Stimulated activated CD4-positive, alpha-beta T cell treated with anti-CD3 and anti-CD28 coated beads, Interleukin-12 subunit alpha, Interleukin-12 subunit beta, amount 100 ng/mL, for 24 hours (primary cell): ENCODE data around the gene FOXL2NB.

Experiments used
- DNase-seq, 2 experiments: peaks; one replicate each; pipeline ENCODE4 v3.0.0-alpha.2; 2020; ENCODE audit warnings: low read depth in 2 of 2

The FOXL2NB gene

DNA sequence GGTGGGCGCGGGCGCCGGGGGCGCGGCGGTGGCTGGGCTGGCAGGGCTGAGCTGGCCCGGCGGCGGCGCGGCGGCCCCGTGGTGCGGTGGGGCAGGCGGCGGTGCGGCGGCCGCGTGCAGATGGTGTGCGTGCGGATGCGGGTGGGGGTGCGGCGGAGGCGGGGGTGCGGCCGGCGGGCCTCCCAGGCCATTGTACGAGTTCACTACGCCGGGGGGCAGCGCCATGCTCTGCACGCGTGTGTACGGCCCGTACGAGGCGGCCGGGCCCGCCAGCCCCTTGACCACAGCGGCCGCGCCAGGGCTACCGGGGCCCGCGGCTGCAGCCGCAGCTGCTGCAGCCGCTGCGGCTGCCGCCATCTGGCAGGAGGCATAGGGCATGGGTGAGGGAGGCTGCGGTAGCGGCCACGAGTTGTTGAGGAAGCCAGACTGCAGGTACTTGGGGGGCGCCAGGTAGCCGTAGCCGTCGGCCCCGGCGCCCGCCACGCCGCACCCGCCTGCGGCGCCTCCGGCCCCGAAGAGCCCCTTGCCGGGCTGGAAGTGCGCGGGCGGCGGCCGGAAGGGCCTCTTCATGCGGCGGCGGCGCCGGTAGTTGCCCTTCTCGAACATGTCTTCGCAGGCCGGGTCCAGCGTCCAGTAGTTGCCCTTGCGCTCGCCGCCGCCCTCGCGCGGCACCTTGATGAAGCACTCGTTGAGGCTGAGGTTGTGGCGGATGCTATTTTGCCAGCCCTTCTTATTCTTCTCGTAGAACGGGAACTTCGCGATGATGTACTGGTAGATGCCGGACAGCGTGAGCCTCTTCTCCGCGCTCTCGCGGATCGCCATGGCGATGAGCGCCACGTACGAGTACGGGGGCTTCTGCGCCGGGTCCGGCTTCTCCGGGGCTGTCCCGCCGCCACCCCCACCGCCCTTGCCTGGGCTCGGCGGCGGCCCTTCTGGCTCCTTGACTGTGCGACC, 1.0 kb upstream of the FOXL2NB start:
- no peak for DNase-seq

DNA sequence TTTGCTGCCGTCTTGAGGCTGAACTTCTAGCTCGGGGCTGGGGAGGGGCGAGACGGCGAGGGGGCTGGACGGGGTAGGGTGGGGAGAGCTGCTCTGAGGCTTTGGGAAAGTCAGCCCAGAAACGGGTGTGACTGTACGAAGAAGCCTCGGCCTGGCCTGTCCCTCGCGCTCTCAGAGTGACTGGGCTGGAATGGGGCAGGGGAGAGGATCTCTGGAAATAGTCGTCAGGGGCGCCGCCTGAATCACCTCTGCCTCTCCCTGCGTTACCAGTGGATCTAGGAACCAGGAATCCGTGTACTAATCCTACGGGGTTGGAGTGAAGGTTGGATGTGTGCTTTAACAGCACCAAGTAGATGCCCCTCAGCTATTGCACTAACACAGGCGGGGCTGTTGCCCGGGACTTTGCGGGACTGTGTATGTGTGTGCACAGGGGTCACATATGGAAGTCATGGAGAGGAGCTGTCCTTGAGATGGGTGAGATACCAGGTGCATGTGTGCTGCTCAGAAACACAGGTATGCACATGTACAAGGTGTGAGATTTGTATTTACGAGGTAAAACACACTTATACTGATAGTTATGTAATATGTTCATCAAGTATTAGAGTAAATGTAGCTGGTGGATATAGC, 591 bp downstream of the FOXL2NB start:
- DNase-seq: no peak

DNA sequence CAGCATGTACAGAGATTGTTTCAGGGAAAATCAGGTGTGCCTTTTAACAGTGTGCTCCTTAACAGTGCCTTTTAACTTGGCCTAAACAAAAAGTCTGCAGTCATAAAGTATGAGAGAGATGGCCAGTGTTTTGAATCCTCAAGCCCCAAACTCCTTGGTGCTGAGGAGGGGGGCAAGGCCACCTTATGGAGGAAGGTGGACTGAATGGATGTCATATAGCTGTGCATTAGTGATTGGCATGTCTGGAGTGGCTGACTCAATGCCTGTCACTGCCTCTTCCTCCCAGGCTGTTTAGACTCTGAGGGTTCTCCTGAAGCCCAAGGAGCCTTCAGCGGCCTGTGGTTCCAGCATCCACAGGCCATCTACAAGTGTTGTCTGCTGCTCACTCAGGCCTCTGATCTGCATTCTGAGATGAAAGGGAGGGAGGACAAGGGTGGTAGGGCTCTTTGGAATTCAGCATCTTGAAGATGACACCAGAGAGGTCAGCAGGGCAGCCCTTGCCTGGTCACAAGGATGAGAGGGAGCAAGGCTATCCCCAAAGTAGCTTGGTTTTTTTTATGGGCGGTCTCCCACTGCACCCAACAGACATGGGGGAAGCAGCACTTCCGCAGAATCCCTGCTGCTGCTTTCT, 1.5 kb downstream of the FOXL2NB start:
- no peak for DNase-seq

DNA sequence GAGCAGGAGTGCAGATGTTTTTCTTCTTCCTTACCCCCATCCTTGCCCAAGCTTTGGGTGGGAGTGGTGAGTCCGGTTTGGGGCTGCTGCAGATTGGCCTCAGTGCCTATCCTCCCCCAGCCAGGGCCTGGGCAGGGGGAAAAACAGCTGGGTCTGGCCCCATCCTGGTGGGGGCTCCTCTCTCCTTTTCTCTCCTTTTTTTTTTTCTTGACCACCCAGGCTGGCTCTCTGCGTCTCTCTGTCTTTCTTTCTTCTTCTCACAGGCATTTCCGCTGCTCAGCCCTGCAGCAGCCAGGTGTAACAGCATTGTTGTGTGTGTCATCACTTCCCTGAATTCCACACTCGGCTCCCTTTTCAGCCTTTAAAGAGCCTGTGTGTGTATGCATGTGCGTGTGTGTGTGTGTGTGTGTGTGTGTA, 2.0 kb downstream of the FOXL2NB start:
- DNase-seq: no peak

DNA sequence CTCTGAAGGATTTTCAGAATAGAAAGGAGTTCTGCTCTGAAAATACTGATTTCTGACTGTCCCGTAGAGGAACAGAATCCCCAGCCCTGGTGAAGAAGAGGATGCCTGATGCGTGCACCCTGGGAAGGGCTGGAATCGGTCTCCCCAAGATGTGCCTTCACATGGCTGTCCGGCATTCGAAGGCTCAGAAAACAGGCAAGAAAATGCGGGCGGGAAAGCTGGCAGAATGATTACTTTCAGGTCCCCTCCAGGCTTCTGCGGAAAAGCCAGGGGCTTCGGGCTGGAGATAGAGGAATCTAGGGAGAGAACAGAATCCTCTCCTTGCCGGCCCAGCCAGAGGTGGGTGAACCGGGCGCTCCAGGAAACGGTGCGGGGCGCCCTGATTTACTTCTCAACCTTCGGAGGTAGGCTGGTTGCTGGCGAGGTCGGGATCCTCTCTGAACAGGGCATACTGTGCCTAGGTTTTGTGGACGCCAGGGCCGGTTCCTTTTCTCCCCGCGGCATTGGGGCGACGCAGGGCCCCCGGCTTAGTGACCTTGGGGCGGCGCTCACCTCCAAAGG, 2.5 kb downstream of the FOXL2NB start:
- no peak for DNase-seq

DNA sequence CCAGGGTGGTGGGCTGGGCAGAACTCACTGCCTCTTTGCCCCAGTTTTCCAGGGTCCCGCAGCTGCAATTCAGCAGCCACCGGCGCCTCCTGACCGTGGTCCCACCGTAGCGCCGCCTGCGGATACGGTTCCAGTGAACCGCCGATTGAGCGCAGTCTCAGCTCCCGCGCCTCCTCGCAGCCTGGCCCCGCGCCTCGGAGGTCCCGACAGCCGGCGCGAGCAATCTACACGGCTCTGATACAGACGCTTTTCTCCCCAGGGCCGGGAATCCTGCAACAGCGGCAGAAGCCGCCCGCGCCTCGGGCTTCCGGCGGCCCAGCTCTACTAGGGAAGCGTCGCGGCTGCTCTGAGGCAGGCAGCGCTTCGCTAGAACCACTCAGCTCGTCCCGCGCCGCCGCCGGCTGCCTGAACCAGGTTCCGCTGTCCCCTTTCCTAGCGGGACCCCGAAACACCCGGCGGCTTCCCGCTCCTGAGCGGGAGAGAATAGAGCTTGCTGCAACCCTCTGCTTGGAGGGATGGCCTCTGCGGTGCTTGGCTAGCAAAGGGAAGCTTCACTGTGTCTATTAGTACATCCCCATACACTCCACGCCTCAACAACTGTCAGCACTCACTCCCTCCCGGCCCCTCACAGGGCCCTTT, 3.1 kb downstream of the FOXL2NB start:
- DNase-seq: no peak

DNA sequence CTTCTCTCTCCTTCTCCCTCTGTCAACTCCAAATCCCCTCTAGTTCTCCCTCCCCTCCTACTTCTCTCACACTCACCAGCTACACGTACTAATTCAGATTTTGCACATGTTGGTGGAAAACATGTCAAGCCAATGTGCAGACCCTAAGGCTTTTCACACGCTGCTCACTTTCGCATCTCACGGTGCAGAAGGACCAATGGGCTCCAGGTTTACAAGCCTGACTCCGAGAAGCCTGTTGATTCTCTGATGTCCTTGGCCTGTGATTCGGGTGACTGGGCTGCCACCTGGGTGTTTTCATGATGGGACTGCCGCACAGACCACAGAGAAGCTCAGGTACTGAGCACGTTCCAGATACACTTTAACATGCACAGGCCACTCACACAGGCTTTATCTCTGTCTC, 3.7 kb downstream of the FOXL2NB start:
- no peak for DNase-seq

DNA sequence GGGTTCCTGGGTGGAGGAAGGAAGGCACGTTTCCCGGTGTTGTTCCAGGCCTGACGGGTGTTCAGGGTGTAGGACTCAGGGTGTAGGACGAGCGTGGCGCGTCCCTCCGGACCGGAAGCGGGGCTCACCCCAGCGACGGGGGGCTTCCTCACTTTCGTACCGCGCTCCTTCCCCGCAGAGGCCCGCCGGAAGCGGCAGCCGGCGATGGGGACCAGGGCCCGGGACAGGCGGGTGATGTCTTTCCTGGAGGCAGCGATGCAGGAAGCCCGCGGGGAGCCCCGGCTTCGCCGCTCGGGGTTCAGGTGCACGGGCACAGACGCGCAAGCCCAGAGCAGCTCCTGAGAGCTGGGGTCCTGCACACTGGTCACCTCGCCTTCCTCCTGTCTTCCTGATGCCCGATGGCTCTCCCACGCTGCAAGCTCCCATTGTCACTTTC, 13.4 kb downstream of the FOXL2NB start:
- no peak for DNase-seq

DNA sequence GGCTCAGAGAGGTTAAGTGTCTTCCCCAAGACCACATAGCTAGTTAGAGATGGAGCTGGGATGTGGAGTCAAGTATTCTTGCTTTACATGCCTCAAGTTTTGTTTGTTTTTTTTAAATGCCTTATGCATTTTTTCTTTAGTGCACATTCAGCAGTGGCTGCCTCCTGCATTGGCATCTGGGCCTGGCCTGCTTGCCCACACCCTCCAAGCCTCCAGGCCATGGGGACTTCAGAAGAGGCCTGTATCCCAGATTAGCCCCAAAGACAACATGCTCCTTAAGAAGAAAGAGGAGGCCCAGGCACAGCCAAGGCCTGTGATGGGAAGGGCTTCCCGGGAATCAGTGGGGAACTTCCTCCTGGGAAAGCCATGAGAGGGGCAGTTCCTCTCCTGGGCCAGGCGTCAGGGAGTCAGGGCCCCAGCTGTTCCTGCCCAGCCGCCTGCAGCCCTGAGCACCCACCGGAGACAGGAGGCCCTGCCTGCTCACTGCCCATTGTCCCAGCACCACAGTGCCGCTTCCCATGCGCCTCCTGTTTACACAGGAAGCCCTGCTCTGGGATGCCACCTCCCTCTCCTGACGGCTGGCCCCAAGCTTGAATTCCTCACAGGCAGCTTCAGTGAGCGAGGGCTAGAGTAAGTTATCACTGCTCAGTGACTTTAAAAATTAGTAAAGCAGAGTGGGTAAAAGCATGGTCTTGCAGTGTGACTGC, 16.0 kb downstream of the FOXL2NB start:
- DNase-seq: no peak

DNA sequence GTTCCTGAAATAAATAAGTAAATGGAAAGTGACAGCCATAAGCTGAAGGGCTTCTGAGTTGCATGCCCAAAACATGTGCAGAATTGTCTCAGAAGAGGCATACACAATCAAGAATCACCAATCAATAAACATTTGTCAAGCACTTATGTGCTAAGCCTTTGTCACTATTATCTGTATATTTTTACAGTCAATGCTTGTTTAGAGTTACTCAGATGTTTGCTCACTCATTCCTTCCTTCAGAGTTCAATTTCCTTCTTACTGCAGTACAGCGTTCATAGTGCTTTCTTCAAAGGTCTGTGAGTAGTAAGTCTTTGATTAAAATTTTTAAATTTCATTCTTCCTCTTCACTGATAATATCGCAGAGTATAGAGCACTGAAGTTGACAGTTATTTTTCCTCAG, 17.2 kb downstream of the FOXL2NB start:
- DNase-seq: no peak

DNA sequence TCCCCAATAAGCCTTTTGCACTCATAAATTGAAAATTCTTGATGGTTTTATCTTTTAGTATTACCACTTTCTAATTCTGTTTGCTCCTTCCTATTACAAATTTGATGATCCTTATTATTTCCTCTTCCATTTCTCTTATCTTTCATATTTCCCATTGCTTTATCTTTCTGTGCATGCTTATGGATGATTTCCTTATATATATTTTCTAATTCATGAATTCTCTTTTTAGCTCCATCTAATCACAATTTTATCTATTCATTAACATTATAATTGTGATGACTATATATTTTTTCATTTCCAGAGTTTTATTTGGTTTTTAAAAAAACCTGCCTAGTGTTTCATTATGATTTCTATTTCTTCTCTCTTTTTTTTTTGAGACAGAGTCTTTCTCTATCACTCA, 17.9 kb downstream of the FOXL2NB start:
- no peak for DNase-seq

DNA sequence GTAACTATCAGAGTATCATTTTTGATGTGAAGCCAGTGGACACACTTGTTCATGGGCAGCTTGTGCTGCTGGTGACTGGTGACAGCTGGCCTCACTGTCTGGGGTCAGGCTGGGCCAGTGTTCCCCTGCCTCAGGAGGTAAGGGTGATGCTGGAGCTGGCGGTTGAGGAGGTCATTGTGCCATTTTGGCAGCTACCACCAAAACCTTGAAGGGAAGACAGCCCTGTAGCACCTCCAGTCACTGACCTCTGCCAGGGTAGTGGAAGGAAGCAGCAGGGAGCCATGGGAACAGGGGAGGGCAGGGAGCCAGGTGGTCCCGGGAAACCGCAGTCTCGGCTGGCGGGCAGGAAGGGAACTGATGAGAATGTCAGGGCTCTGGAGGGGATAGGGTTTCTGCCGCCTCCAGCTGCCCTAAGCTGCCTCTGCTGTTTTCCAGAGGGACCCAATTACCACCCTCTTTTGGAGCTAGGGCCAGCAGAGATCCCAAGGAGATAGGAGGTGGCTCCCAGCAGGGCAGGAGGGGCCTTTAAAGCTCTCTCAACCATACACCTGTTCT, 24.8 kb downstream of the FOXL2NB start:
- no peak for DNase-seq

DNA sequence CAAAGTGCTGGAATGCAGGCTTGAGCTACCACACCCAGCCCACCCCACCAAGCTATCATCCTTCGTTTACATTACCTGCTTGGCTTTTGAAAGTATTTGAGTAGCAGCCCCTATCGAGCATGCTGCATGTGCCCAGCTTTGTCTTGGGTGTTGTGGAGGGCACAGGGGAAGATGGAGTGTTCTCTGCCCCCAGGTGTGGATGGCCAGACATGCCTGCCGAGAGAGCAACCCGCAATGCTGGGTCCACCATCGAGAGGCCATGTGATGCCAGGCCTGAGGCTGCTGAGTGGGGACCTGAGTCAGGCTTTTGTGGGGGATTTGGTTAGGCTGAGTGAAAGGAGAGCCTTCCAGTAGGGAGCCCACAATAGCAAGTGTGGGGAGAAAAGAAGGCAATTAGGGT, 25.9 kb downstream of the FOXL2NB start:
- DNase-seq: no peak

DNA sequence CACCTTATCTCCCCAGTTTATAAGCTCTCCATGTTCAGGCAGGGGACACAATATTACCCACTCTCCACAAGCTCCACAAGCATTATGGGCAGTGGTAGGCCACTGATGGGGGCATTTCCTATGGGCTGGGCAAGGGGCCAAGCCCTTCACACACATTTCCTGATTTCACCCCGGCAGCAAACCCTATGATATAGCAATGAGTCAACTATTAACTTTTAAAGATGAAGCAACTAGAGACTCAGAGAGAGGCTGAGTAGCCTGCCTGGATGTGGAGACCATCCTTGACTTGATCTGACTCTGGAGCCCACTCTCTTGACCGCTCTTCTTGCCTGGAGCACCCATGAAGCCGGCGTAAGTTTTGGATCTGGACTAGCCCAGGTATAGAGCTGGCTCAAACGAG, 27.4 kb downstream of the FOXL2NB start:
- DNase-seq: no peak

DNA sequence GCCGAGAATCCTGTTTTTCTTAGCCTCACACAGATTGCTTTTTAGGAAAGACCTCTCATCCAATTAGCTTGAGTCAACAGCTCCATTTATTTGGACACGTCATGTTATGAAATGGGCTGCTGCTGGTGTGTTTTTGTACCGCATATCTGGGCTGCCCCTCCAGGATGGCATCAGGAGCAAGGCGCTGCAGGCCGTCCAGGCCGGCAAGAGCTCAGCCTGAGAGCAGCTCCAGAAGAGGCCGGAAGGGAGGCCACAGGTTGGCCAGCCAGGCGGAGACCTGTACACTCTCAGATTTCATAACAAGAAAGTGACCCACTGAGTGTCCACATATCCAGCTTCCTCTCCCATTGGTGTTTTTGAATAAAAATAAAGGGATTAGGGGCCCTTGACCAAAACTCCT, 28.3 kb downstream of the FOXL2NB start:
- no peak for DNase-seq

DNA sequence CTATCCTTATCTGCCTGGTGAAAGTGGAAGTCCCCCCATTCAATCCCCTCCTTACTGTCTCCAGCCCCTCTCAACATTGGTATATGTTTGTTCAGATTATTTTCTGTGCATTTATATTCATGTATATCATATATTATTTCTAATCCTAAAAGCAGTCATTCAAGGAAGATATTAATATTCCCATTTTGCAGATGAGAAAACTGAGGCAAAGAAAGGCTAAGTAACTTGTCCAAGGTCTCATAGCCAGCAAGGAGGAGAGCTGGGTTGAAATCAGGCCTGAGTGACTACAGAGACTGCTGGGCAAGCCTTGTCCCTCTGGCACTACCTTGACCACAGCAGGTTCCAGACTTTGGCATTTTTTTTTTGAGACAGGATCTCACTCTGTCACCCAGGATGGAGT, 29.0 kb downstream of the FOXL2NB start:
- no peak for DNase-seq

DNA sequence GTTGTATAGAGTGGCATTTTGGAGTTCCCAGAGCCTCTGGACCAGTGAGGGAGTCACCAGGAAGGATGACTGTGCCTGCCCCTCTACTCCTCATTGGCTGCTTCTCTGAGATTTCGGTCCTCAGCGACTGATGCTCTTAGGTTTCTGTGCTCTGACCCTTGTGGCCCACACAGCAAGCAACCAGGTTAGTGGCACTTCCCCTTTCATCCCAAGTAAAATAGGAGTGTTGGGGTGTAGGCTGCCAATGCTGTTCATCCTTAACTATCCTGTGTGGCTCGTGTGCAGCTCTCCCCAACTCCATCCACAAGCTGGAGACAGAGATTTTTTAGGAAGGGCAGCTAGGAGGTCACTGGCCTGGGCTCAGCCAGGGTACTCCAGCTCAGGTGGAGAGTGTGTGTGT, 37.8 kb downstream of the FOXL2NB start:
- DNase-seq: no peak

DNA sequence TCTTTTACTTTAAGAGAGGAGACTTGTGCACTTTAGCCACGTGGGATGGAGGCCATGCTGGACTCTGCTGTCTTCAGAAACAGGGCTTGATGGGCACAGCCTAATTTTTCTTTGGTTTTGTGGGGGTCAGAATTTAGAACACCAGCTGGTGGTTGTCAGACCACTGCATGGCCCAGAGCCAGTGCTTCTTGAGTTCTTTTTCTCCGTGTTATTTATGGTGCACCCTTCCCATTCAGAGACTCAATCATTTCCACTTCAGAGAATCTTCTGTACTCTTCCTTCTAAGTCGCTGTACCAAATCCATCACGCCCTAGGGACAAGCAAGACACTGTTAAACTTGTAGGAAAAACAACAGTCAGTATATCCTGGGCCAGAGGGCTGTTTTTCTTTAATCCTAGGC, 38.9 kb downstream of the FOXL2NB start:
- no peak for DNase-seq

DNA sequence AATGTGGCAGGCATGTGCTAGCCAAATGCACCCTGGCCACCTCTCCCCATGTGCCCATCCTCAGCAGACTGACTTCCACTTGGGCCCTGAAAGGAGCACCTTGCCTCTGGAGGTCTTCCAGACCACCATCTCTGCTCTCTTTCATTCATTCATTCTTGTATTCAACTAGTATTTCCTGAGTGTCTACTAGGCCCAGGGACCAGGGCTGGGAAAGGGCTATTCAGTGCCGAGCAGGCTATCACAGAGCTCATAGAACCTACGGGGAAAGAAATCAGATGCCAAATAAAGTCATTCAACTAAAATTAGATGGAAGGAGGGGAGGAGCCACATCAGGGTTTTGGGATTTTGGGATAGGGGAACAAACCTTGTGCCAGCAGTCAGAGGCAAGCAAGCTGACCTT, 40.2 kb downstream of the FOXL2NB start:
- DNase-seq: no peak

DNA sequence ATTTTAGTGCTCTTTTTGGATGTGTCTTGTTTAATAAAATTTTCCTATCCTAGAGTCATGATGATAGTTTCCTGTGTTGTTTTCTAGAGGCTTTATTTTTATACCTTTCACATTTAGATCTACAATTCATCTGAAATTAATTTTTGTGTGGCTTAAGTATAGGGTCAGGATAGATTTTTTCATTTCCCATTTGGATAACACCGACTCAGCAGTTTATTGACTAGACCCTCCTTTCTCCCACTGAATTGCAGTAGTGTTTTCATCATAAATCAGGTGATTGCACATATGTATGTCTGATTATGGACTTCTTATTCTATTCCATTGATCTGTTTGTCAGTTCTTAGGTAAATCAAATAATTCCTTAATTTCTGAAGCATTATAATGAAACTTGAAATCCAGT, 48.7 kb downstream of the FOXL2NB start:
- no peak for DNase-seq
